ENCODE data around the gene MRPL37.

Gene MRPL37

DNA sequence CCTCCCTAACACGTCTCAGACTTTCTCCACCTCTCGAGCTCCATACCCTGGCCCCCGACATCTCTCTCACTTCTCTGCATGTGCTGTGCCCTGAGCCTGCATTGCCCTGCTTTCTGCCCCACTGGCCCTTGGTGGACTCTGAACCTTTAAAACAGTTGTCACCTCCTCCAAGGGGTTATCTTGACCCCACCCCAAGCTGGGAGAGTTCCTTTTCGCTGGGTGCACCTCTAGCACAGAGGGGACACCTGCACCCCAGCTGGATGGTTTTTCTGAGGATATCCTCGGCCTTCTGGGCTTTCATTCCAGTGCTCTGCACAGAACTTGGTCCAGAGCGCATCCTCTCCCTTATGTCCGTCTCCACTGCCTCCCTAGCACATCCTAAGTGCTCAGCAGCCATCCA, 43.0 kb upstream of the MRPL37 start:
- no peak for DNase-seq (ENCODE audit: low read depth)
- TF ChIP-seq MAX (IDR thresholded peaks at IDR 0.05; ENCODE audit: low read depth, low read length) (no peak), POLR2A (IDR thresholded peaks at IDR 0.05; ENCODE audit: extremely low read depth, insufficient read length) (no peak), CTCF (IDR thresholded peaks at IDR 0.05; ENCODE audit: low read depth, low read length) (no peak), MYC (IDR thresholded peaks at IDR 0.05; ENCODE audit: low read depth, low read length) (no peak)

GRCh38 chr1:54157401-54157800, 42.6 kb upstream of the MRPL37 start:
- no peak for DNase-seq (ENCODE audit: low read depth)
- no peak for TF ChIP-seq MYC (IDR thresholded peaks at IDR 0.05; ENCODE audit: low read depth, low read length)
- no peak for TF ChIP-seq CTCF (IDR thresholded peaks at IDR 0.05; ENCODE audit: low read depth, low read length)
- no peak for TF ChIP-seq POLR2A (IDR thresholded peaks at IDR 0.05; ENCODE audit: extremely low read depth, insufficient read length)
- H3K4me3 ChIP-seq (ENCODE audit: low read depth, low read length), result no peak overlapping the region

More for the DNA sequence above, 43.0 kb upstream of the MRPL37 start:
- no peak overlapping the region for H3K4me3 ChIP-seq (ENCODE audit: low read depth, low read length)

DNA sequence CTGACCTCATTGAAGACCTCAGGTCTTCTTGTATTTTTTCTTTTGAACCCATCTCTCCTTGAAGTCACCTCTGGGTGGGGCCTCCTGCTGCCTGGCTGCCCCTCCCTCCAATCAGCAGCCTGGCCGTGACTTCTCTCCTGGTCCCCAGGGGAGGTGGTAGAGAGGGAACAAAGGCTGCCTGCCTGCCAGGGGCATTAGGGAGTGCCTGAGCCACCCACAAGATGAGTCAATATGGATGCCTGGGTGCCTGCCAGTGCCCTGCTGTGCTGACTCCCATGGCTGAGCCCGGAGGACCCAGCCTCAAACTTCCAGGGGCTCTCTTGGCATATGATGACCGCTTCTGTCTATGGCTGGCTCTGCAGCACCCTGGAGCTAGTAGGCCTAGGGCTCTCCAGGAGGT, 41.9 kb upstream of the MRPL37 start:
- TF ChIP-seq POLR2A (IDR thresholded peaks at IDR 0.05; ENCODE audit: extremely low read depth, insufficient read length) (no peak), MYC (IDR thresholded peaks at IDR 0.05; ENCODE audit: low read depth, low read length) (no peak), CTCF (IDR thresholded peaks at IDR 0.05; ENCODE audit: low read depth, low read length) (no peak), MAX (IDR thresholded peaks at IDR 0.05; ENCODE audit: low read depth, low read length) (no peak)
- peak; percentile 80 for DNase-seq (ENCODE audit: low read depth)
- H3K4me3 ChIP-seq (ENCODE audit: low read depth, low read length), result no peak overlapping the region

GRCh38 chr1:54159733-54160316, 40.1 kb upstream of the MRPL37 start:
- H3K4me3 ChIP-seq (ENCODE audit: low read depth, low read length), result no peak overlapping the region
- TF ChIP-seq MAX (IDR thresholded peaks at IDR 0.05; ENCODE audit: low read depth, low read length), result no peak
- no peak for TF ChIP-seq CTCF (IDR thresholded peaks at IDR 0.05; ENCODE audit: low read depth, low read length)
- no peak for TF ChIP-seq MYC (IDR thresholded peaks at IDR 0.05; ENCODE audit: low read depth, low read length)
- TF ChIP-seq POLR2A (IDR thresholded peaks at IDR 0.05; ENCODE audit: extremely low read depth, insufficient read length), result no peak
- DNase-seq (ENCODE audit: low read depth), result peak; percentile 30

- TF ChIP-seq MAX (IDR thresholded peaks at IDR 0.05; ENCODE audit: low read depth, low read length), result no peak
- H3K4me3 ChIP-seq (ENCODE audit: low read depth, low read length), result no peak overlapping the region
- no peak for DNase-seq (ENCODE audit: low read depth)
Observed at GRCh38 chr1:54160351-54160750, 39.6 kb upstream of the MRPL37 start.

GRCh38 chr1:54161495-54162168, 38.3 kb upstream of the MRPL37 start:
- H3K4me3 ChIP-seq (ENCODE audit: low read depth, low read length), result no peak overlapping the region
- DNase-seq (ENCODE audit: low read depth), result no peak
- no peak for TF ChIP-seq MAX (IDR thresholded peaks at IDR 0.05; ENCODE audit: low read depth, low read length)
- no peak for TF ChIP-seq MYC (IDR thresholded peaks at IDR 0.05; ENCODE audit: low read depth, low read length)
- TF ChIP-seq CTCF (IDR thresholded peaks at IDR 0.05; ENCODE audit: low read depth, low read length), result no peak
- no peak for TF ChIP-seq POLR2A (IDR thresholded peaks at IDR 0.05; ENCODE audit: extremely low read depth, insufficient read length)

All from NB4 (cell line).